ENCODE data around the gene KAT6B. TPM values are rescaled to one million over a fixed set of nuclear protein-coding genes. Genes with fewer than 3 reads are reported as not detected.

KAT6B gene
- total and polyA plus RNA-seq, 10 of the 15 experiments (the other 5 are each of a cell fraction or from before 2014, with no cell fraction given) = 2.7 to 22.6 (median 15.7) TPM

DNA sequence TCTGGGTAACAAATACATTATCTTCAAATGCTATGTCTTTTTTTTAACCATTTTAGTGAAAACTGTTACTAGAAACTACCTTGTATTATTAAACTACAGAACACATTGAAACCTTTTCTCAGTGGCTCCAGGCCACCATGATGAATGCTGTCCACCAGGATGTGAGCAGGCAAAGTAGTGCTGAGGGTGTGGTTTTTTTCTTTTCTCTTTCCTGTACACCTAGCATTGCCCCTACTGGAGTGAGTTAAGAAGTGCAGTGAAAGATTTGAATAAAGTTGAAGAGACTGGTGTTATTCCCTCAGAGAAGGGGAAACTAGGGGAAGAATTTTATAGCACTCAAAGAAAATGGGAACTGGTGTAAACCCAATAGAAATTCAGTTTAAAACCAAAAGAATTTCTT, 165.0 kb downstream of the KAT6B start:
- peak; percentile 92 for ATAC-seq
- Histone ChIP-seq H4K20me1 (ENCODE audit: control insufficient read depth, insufficient read depth) (no peaks in the 10 kb centered on the region), H3K4me1 (ENCODE audit: control insufficient read depth, insufficient read depth, low read length) (peaks cover 7% of the 10 kb centered on the region), H3K4me3 (no peak overlapping the region), H3K36me3 (ENCODE audit: control insufficient read depth in 2 of 2, insufficient read depth in 2 of 2, low read length in 1 of 2) (peaks cover 0 to 4% of the 10 kb centered on the region in 2 experiments; a peak in 1 of 4 replicates), H3K4me2 (ENCODE audit: control insufficient read depth, insufficient read depth) (no peak overlapping the region), H3K79me2 (ENCODE audit: control insufficient read depth, insufficient read depth, low read length) (no peaks in the 10 kb centered on the region), H3K9ac (ENCODE audit: control insufficient read depth, insufficient read depth, low read length) (no peak overlapping the region), H3K27me3 (replicated peaks in 1 of 2; ENCODE audit: control insufficient read depth in 2 of 2, insufficient read depth in 2 of 2, low read length in 1 of 2) (no peaks in the 10 kb centered on the region), H2AFZ (ENCODE audit: control insufficient read depth, low read depth, low read length) (no peak overlapping the region), H3K9me3 (replicated peaks; ENCODE audit: control insufficient read depth, insufficient read depth, low read length) (no peaks in the 10 kb centered on the region), H3K27ac (ENCODE audit: control insufficient read depth, insufficient read depth) (no peak overlapping the region)
- TF ChIP-seq ZBED1 (IDR thresholded peaks at IDR 0.05; ENCODE audit: borderline replicate concordance) = no peak
- TF ChIP-seq RELA (IDR thresholded peaks at IDR 0.05; ENCODE audit: borderline replicate concordance, partially characterized antibody) = no peak
- no peak for TF ChIP-seq ZNF592 (IDR thresholded peaks at IDR 0.05)
- TF ChIP-seq ZNF384 (IDR thresholded peaks at IDR 0.05; ENCODE audit: borderline replicate concordance, low read depth, low read length) = peak; percentile 34; the same call in 1 of the 2 replicates
- peak; percentile 51 for TF ChIP-seq RAD21 (IDR thresholded peaks at IDR 0.05; ENCODE audit: insufficient read depth, low read depth, low read length)
- TF ChIP-seq CREM (IDR thresholded peaks at IDR 0.05; ENCODE audit: low read depth) = 0 out of 2 replicates have a peak, but pooled peaks have one; percentile 11
- no peak for TF ChIP-seq MEF2B (IDR thresholded peaks at IDR 0.05; ENCODE audit: partially characterized antibody, poor library complexity, severe bottlenecking)
- TF ChIP-seq YY1 (IDR thresholded peaks at IDR 0.05; ENCODE audit: low read depth, low read length) = peak; percentile 60; the same call in 1 of the 2 replicates
- TF ChIP-seq, protein P1, sequence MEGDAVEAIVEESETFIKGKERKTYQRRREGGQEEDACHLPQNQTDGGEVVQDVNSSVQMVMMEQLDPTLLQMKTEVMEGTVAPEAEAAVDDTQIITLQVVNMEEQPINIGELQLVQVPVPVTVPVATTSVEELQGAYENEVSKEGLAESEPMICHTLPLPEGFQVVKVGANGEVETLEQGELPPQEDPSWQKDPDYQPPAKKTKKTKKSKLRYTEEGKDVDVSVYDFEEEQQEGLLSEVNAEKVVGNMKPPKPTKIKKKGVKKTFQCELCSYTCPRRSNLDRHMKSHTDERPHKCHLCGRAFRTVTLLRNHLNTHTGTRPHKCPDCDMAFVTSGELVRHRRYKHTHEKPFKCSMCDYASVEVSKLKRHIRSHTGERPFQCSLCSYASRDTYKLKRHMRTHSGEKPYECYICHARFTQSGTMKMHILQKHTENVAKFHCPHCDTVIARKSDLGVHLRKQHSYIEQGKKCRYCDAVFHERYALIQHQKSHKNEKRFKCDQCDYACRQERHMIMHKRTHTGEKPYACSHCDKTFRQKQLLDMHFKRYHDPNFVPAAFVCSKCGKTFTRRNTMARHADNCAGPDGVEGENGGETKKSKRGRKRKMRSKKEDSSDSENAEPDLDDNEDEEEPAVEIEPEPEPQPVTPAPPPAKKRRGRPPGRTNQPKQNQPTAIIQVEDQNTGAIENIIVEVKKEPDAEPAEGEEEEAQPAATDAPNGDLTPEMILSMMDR (IDR thresholded peaks at IDR 0.05 in 2 of 3, conservative IDR thresholded peaks at IDR 0.05 in 1 of 3; ENCODE audit: control insufficient read depth in 2 of 3, extremely low read depth in 1 of 3, insufficient read depth in 1 of 3, low read depth in 3 of 3, low read length in 3 of 3) = peak; percentile 34 to 54 (median 45)
- TF ChIP-seq GATAD2B (conservative IDR thresholded peaks at IDR 0.05; ENCODE audit: low read depth) = no peak
- peak; percentile 14; the same call in 1 of the 2 replicates for TF ChIP-seq ZBTB40 (IDR thresholded peaks at IDR 0.05; ENCODE audit: borderline replicate concordance)
- peak; percentile 72 for TF ChIP-seq RUNX3 (IDR thresholded peaks at IDR 0.05; ENCODE audit: low read length)
- intact Hi-C loops (cut with micrococcal nuclease; ENCODE audit: unreplicated experiment) (loop anchor here (5.0 kb wide), 1 partner anchor 89 kb away; no protein-coding TSS in a partner anchor), in situ Hi-C loops (cut with MboI) (no loop called here)
- peak; percentile 7 for FAIRE-seq
- DNase-seq (ENCODE audit: low read depth, low spot score) = no peak
- ChIA-PET POLR2A (interaction anchor here (1.0 kb wide), 1 partner anchor 9 kb away, joined by 4 read pairs; no protein-coding TSS in a partner anchor), RAD21 (ENCODE audit: unreplicated experiment) (interaction anchor here (2.1 kb wide), 1 partner anchor 10 kb away, joined by 7 read pairs; no protein-coding TSS in a partner anchor), SMC1A (ENCODE audit: uncharacterized antibody, unreplicated experiment) (interaction anchor here (1.0 to 22.3 kb wide), 7 partner anchors 8 to 88 kb away, joined by 3 to 553 read pairs (median 5); no protein-coding TSS in a partner anchor), CTCF (interaction anchor here (0.7 to 2.1 kb wide), 8 partner anchors 8 to 252 kb away, joined by 3 to 9 read pairs (median 4); no protein-coding TSS in a partner anchor)
- no TSS peak for BruUV-seq (replicated peaks)
